GM19452 (cell line): ENCODE measurements around the gene BTBD10.

Experiments
- ATAC-seq: cut with Tn5 transposase; IDR thresholded peaks from one replicate; pipeline ENCODE4 v1.9.1; 2021; ENCODE audit not compliant: unreplicated experiment

BTBD10 gene

DNA sequence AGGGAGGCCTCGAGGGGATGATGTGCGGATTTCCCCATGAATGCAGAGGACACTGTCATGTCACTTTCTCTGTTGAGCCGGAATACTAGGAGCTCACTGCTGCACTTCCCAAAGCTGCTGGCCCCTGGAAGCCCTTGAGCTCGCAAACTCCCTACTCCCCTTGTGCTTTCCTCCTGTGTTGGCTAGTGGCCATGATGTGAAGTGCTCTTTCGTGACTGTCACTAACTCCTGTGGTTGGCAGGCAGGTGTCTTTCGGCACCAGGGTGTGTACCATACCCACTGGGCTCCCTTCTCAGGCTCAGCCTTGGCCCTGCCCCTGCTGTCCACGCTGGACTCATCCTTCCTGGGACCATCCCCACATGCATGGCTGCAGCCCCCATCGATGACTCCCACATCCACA is 86.2 kb downstream of the BTBD10 start:
- no peak for ATAC-seq

DNA sequence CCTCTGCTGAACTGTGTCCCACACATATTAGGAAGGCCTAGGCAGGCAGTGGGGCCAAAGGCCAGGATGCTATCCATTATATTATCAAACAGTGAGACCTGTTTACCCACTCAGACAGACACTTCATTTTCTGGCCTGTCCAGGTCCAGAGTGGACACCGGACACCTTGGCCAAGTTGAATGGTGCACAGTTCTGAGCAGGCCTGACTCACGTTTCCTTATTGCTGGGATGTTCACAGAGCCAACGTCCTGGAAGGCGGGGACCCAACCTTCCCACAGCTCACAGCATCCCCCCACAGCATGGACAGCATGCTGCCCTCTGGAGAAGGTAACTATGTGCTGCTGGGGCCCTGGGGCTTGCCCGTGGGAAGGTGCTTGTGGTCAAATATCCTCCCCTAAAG is 86.6 kb downstream of the BTBD10 start:
- ATAC-seq, result no peak

DNA sequence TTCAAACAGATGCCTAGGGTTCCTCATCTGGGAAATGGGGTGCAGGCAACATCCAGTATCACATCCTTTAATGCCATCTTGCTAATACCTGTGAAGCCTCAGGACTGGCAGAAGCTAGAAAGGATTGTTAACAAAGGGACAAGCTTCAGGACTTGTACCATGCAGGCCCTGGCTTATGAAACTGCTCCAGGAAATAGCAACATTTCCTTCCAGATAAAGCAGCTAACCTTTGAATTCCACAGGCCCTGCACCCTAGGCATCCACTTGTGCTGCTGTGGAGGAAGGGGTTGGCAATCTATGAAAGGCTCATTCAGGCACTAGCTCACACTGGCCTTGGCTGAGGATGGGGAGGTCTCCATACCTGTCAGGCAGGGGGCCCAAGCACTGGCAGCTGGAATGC is 87.2 kb downstream of the BTBD10 start:
- no peak for ATAC-seq

DNA sequence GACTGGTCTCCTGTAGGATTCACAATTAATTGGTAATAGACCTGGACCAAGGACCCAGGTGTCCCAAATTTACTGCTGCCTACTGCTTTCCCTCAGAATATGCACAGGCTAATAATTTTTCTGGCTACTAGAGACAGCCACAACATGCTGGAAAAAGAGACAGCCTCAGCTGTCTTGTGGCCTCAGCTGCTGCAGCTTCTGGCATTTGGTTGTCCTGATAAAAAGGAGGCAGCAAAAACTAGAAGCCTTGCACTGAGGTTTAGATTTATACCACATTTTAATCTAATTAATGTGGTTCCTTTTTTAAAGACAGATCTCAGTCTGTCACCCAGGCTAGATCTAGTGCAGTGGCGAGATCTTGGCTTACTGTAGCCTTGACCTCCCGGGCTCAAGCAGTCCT is 89.8 kb downstream of the BTBD10 start:
- no peak for ATAC-seq

DNA sequence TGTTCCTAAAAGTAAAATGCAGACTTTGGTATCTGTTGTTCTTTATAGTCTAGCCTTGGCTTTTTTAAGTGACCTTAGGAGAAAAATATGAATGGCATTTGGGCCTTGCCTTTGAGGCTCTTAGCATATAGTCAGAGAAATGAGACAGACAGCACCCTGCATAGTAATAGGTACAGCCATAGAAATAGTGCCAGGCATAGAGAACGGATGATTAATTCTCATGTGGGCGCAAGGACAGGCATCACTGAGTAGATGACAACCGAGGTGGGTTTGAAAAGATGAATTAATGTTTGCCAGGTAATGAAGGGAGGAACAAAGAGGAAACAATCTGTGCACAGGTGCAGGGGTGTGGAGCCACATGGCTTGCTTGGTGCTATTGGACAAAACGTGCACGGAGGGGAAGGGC is 95.0 kb downstream of the BTBD10 start:
- no peak for ATAC-seq

DNA sequence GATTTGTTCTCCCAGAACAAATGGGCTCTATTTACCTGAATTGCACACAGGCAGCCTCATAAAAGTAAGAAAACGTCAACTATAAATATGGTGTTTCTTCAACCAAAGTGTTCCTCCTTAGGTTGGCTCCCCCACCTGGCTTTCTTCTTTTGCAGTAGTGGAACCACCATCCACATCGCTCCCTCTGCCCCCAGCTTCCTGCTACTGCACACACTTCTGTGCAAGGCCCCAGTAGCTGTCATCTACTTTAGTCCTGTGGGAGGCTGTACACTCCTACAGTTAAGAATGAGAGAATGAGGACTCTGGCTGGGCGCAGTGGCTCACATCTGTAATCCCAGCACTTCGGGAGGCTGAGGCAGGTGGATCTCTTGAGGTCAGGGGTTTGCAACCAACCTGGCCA is 95.9 kb downstream of the BTBD10 start:
- no peak for ATAC-seq

DNA sequence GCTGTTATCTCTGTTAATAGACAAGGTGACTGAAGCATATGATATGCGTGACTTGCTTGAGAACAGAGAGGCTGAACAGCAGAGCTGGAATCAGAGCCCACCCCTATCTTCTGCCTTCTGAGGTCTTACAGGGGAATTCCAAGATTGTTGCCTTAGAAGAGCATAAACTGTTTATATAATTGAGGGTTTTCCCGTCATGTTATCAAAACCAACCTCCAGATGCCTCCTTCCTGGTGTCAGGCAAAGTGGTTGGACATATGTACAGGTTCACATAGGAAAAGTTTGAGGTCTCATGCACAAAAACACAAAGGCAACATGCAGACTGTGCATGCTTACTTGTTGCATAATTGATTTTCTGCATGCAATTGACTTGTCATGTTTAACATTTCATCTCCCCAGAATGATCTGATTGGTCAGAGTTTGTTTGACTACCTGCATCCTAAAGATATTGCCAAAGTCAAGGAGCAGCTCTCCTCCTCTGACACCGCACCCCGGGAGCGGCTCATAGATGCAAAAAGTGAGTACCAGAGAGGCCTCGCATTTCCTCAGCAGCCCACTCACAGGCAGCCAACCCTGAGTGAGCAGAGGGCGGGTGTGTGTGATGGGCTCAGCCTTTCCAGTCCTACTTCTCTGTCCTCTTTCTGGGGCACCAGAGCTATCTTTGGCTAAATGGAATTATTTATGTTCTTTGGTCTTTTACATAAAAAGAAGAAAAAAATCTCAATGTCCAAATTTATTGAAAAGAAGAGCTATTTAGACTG is 96.6 kb downstream of the BTBD10 start:
- ATAC-seq, result no peak

DNA sequence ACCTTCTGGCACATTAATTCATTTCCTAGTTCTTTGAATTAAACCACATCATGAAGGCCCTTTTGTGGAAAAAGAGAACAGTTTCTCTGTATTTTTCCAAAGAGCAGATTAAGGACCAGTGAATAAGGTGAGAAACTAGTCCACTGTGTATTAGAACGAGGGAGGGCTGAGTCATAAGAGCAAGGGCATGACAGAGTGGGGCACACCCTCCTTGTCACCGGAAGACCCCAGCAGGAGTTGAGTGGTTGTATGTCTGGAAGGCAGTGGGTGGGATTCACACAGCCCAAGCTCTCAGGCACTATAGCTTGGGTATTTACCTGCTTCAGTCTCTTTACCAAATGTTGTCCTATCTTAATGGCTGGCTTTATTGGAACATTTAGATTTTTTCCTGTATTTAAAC is 98.6 kb downstream of the BTBD10 start:
- no peak for ATAC-seq

DNA sequence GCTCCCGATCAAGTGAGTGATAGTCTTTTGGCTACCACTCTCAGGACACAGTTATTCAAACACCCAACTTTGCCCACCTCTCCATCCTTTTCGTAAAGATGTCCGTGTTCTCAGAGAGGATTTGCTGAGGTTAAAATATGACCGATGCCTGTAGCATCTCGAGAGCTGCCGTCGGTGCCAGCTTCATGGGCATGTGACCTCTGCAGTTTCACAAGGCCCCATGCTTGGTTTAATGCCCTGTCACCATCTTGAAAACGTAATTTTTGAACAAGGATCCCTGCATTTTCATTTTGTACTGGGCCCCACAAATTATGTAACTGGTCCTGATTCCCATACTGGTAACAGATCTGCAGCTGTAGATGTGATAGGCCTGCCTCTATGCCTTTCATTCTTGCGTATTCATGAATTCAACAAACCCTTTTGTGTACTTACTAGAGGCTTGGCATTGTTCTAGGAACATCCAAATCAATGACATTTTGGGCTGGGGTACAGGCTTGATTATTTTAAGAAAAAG is 100.4 kb downstream of the BTBD10 start:
- ATAC-seq, result no peak

DNA sequence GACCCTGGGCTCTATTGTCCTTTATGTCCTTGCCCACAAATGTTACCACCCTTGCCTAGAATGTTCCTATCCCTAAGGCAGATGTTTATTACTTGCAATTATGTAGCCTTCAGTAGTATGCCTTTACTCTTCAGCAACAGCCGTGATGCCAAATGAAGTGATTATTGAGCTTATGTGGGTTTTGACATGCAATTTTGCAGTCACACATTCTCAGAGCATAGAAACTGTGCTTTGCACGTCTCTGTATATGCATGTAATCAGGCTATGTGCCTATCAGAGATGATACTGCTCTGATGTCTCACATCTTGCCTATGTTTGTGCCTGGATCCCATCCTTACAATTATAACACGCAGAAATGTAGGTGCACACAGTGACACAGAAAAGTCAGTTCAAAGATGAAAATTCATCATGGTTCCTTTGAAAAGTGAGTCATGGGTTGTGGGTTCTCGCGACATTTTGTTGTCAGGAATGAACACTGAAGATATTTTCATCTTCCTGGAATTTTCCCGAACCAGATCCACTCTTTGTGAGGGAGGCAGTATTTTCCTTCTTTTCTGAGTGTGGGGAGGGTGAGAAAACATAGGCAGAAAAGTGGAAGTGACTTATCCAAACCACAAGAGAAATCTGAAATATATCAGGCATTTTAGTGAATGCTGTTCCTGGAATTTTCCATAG is 104.3 kb downstream of the BTBD10 start:
- no peak for ATAC-seq

DNA sequence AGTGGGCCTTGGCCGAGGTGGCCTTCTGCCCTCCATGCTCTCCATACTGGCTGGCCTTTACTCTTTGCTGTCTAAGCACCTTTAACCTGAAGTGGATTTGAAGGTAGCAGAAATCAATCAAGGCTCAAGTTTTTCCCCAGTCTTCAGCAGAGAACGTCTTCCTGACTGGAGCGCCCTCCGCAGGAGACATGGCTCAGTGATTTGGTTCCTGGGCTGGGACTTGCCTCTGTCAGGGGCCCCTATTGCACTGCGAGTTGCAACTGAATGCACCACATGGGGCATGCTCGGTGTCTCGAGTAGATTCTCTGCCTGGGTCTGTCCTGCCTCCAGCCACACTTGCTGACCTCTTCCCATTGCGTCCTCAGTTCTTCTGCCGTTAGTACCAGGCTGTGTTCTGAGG is 105.8 kb downstream of the BTBD10 start:
- no peak for ATAC-seq

DNA sequence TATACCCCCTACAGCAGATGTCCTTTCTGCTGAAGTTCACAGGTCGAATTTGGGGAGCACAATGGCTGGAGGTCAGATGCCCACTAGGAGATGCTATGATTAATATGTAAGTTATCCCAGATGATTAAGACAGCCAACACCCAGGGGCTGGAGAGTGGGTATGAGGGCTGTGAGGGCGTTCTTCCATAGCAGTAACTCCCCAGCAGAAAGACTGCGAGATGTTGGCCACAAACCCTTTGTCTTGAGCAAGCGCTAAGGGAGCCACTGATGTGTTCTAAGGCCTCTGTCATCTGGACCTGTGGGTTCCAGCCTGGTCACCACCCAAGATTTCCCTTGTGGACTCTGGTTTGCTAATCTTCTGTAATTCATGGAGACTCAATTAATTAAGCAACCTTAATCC is 107.8 kb downstream of the BTBD10 start:
- no peak for ATAC-seq

DNA sequence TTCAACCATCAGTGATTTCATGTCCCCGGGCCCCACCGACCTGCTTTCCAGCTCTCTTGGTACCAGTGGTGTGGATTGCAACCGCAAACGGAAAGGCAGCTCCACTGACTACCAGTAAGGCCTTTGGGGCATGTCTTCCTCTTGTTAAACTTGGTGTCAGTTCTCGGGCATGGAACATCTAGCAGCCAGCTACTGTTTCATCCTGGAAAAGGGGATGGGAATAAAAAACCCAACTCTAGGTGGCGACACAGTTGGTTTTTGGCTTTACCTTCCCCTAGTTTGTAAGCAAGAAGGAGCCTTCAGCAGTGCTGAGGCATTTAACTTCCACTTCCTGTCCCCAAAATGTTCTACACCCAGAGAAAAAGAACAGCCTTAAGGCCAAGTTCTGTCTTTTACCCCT is 108.7 kb downstream of the BTBD10 start:
- no peak for ATAC-seq

DNA sequence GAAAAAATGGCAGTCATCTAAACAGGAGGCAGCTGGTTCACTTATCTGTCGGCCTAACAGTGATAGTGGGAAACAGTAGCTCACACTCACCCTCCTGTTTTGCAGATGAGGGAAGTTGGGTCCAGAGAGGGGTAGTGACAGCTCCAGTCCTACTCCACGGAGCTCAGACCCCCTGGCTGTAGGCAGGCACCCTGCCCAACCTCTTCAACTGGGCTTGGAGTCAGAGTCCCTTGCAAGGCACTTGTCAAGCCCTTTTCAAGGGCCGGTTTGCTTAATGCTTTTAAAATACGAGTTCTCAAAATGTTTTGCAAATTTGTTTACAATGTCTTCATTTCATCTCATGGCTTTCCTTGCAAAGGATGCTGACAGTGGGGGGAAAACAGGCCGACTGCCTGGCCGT is 110.3 kb downstream of the BTBD10 start:
- no peak for ATAC-seq

DNA sequence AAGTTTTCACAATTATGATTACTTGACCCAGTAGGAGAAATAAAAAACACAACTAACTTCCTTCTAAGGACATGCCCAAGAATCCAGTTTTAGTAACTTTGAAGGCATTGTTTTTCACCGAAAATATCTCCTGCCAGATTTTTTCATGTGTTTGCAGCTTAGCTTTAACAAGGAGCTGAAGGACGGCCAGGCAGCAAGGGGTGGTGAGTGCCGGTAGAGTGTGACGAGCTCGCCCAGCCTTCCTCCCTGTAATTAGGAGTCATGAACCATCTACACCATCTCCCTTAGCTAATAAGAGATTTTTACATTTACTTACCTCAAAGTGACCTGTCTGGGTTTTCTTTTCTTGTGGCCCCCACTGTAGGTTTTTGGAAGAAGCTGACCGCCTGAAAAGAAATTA is 113.4 kb downstream of the BTBD10 start:
- no peak for ATAC-seq

DNA sequence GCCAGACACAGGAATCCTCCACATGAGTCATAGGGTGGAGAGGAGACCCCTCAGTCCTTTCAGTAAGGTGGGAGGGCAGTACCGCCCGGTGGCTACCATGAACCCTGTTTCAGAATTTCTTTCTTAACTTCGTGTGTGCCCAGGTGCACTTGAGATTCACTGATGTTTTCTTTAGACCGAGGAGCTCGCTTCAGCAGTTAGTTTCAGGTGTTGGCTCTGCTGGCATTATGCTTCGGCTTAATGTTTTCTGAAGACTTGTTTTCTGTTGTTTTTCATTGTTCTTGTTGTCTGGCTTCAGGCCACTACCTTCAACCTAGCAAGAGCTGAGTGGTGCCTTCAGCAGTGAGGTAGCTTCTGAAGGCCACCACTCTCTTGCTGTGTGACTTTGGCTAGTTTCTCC is 114.0 kb downstream of the BTBD10 start:
- no peak for ATAC-seq

DNA sequence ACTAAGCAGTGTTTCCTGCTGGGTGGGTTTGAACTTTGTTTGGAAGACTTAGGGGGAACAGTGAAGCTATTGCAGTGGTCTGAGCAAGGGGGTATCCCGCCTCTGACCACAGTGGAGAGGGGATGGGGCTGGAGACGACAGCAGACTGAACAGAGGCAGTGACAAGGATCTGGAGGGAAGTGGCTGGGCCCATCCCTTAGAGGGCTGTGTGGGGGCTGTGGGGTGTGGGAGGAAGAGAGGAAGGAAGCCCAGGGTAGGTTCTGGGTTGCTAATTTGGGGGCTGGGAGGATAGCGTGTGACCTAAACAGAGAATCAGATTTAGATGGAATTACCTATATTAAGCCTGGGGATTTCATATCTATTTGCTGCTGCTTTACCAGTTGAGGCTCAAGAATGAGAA is 114.7 kb downstream of the BTBD10 start:
- no peak for ATAC-seq

DNA sequence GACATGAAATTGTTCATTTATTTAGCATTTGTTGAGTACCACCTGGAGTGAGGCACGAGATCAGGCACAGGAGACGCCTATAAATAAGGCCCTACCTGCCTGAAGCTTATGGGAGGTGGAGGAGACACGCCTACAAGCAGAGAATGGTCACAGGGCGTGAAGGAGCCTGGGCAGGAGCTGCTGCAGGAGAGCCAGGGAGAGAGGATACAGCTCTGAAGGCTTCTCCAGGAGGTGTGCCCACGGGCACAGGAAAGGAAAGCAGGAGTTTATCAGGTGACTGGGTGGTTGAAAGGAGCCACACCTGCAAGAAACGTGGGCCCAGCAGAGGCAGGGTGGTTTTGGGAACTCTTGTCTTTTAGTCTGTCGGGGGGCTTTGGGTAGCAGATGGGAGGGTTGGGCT is 115.1 kb downstream of the BTBD10 start:
- ATAC-seq, result no peak

DNA sequence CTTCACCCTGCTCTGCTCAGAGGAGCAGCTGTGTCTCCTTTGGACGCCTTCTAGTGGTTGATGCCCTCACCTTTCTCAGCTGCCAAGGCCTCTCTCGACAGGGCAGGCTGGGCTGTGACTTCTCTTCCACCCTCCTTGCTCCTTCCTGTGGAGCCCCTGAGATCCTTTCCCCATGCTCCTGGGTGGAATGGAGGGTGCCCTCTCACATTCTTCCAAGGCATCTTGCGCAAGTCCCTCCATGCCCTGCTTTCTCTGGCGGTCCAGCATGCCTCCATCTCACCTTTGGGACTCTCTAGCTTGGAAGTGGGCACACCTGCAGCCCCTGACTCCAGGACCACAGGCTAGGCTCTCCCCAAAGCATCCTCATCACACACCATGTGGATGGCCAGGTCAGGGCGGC is 116.6 kb downstream of the BTBD10 start:
- ATAC-seq, result no peak

DNA sequence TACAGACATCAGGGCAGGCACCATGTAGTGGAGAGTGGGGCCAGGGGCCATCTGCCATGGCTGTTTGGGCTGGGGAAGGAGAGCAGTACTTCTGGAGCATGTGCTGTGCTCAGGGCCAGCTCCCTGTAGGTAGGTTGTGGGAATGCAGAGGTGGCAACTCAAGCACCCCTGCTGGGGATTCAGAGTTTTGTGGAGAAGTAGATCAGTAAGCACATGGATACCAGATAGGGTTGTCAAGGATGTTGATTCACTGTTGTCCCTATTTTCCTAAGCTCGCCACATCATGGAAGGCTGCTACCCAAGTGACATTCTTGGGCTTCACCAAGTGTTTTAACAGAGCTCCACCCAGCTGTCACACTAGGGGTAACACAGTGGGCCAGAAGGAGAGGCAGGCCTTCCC is 118.2 kb downstream of the BTBD10 start:
- ATAC-seq, result no peak

DNA sequence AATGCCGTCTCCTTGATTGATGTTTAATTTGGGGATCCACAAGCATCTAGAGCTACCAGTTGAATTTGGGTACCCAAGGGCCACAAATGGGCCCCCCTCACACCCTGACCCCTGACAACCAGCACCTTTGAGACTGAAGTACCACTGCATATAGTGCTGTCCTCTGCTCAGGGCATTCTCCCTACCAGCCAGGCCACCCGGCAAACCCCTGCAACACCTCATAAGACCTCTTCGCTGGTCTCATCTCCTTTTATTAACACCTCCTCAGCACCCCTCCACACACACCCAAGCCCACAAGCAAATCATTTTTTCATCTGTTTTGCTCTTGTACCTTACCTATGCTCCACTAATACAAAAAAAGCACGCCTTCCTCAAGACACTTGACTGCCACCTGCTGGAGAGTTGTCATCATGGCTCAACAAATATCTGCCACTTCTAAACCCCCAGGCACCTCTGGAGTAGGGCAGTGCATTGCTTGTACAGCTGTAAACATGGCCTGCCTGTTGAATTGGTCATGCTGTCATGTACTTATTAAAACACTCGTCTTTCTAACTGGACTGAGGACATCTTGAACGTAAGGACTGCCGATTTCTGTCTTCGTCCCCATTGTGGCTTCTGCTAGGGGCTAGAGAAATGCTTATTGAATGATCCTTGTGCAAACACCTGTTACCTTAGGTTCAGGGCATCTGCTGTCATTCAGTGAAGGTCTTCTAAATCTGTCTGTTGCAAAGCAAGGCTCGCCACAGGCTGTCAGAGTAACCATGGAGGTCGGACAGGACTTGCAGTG is 118.9 kb downstream of the BTBD10 start:
- ATAC-seq, result peak; percentile 60

DNA sequence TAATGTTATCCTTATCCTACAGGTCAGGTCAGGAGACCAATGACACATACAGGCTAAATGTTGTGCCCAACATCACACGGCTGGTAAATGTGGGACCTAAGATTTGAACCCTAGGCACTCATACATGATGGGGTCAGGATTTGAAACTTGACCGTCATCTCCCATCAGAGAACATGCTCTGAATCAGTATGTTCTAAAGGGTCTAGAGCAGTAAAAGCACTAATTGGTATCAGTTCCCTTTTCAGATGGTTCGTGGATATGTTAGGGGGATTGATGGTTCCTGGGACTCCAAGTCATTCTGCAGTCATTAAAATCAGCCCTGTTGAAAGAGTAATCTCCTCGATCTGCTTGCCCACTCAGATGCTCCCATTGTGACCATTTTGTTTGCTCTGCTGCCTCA is 120.0 kb downstream of the BTBD10 start:
- peak; percentile 37 for ATAC-seq
